T1000 (cell line): ENCODE measurements around the gene SLC5A9.
"Not testable (repeated sequence)": the region's sequence is repeated elsewhere in the genome, so short reads cannot be mapped to it uniquely, and the experiment has no call there.

Source experiments
- DNase-seq: peaks from one replicate; lab custom pipeline; 2025; ENCODE audit warnings: mixed read lengths; lab: John Stamatoyannopoulos, UW

SLC5A9 gene

DNA sequence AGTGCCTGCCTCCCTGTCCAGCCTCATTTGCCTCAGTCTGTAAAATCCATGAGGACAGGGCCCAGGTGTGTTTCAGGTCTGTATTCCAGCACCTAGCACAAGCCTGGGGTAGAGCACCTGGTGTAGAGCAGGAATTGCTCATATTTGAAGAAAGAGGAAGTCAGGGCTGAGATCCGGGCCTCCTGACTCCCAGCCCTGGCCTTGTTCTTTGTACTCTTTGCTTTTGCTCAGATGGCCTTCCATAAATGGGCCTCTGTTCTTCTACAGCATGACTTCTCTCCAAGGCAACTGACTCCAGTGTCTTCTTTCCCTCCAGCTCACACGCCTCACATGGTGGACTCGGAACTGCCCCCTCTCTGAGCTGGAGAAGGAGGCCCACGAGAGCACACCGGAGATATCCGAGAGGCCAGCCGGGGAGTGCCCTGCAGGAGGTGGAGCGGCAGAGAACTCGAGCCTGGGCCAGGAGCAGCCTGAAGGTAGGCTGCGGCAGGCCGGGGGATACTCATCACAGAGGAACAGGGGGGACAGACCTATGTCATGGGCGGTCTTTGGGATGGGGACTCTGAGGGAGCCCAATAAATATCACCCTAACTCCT lies 19.7 kb downstream of the SLC5A9 start:
- DNase-seq = no peak

DNA sequence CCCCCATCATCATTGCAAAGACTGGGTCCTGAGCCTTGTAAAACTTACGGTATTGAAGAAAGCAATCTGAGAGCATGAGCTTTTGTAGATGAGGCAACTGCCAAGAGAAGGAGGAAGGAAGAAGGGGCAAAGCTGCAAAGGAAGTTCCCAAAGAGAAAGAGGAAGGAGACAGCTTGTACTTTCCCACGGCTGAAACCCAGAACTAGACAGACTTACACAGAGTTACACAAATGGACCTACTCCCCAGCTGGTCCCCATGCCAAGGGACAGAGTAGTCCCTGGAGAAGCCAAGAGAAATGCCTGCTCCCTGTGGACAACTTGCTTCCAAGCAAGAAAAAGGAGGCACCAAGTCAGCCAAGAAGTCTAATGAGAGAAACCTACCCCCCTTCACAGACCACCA lies 22.6 kb downstream of the SLC5A9 start:
- DNase-seq = no peak

DNA sequence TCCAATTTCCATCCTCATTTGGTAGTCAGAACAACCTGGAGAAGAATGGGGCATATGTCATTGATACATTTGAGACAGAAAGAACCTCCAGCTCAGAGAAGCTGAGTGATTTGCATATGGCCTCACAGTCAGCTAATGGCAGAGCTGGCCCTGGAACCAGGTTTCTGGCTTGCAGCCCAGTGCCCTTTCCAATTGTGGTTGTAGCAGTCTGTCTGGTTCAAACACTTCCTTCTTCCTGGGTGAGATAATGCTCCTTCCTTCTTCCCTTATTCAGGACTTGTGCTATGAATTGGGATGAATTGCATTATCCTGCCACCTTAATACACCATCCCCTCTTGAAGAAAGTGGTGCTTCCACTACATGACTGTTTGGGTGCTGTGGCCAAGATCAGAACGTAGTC lies 24.2 kb downstream of the SLC5A9 start:
- DNase-seq = no peak

- DNase-seq = no peak
These were observed 25.8 kb downstream of the SLC5A9 start for GRCh38 chr1:48248356-48248755.

DNA sequence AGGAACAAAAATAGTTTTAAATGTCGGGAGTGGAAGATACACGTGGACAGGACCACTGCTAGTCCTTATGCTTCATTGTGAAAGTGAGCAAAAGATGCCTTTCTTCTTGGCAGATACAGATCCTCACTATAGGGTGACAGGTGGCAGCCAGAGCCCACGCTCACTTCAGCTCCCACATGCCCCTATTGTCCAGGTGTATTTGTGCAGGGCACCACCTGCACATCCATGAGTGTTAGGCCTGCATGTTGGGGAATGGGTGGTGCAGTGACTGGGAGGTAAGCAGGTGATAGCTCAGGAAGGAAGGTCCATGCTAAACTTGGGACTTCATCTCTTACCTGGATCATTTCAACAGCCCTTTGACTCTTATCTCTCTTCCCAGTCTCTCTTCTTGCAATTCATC lies 27.4 kb downstream of the SLC5A9 start:
- no peak for DNase-seq

DNA sequence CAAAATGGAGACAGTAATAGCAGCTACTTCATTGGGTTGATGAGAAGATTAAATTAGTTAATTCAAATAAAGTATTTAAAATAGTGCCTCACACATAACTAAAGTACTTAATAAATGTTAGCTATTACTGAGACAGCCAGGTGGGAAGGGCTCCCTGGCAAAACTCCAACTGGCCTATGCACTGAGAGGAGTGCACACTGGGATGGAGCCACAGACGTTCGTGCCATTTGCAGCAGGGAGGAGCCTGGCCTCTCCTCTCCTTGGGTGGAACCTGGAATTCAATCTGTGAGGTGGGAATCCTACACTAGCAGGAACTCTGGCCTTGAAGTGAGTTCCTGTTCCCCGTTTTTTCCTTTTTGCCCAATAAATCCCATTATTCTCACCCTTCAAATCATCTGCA lies 28.1 kb downstream of the SLC5A9 start:
- DNase-seq = no peak

DNA sequence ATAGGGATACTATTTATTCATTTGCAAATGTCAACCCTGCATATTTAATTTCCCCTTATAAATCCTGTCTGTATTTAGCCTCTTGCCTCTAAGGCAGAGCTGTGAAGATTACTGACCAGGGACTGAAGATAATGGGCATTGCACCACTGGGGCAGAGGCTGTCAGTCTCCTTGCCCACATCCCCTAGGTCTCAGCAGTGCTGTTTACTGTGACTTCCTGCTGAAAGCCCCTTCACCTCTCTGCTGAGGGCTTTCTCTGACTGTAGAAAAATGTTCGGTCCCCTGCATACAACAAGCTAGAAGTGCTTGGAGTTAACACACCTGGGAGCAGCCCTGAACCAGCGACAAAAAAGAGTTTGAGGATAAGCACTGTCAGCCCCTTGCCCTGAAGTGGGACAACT lies 28.8 kb downstream of the SLC5A9 start:
- DNase-seq = no peak

GRCh38 chr1:48251821-48252220 lies 29.3 kb downstream of the SLC5A9 start:
- no peak for DNase-seq

DNA sequence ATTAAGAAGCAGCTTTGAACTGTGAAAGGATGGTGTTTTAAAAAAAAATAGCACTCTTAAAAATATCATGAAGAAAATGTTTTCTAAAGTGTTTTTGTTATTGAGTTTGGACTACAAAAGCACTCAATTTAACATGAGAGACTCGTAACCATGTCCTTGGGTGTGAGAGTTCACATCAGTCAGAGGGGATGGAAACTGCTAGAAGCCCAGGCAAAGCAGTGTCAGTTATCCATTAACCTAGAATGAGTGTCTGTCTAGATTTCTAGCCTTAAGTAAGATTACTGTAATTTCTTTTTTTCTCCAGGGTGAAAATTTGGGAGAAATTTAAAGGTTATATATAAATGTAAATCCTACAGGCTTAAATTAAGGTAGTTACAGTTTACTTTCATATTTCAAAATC lies 31.7 kb downstream of the SLC5A9 start:
- no peak for DNase-seq

DNA sequence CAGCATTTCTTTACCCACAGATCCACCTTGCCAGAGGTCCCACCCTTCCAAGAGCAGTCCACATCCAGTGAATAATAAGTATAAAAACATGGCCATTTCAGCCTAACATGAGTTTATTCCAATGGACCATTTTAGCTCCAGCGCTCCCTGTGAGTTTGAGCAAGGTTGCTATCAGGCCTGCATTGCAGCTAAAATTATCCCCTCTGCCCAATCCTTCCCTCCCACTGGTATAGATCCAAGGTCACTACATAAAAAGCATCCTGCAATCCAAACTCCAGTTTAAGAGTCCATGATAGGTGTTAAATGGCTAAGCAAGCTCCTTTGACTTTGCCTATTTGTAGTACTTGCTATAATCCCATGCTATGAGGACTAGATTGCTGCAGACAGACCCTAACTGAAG lies 35.6 kb downstream of the SLC5A9 start:
- DNase-seq = no peak

DNA sequence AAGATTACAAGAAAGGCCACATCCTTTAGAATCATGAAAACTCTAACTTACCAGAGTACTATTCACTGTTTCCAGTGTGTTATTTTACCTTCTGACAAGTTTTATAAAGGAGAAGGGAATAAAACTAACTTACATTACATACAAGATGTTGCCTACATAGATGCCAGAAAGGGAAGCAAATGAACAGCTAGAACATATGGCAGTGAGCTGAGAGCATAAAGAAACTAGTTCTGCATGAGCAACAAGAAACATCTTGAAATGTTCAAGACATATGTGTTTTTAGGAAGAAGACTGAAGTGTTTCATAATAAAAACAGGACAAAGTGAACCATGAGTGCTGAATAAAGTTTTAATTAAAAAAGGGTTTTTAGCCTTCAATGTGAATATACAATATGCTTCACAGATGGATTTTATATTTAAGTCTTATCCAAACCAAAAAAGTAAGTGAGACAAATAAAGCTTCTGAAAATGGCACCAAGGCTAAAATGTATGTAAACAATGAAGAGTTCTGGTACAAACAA lies 39.4 kb downstream of the SLC5A9 start:
- DNase-seq = no peak

- no peak for DNase-seq
These were observed 40.5 kb downstream of the SLC5A9 start for GRCh38 chr1:48263041-48263440.

DNA sequence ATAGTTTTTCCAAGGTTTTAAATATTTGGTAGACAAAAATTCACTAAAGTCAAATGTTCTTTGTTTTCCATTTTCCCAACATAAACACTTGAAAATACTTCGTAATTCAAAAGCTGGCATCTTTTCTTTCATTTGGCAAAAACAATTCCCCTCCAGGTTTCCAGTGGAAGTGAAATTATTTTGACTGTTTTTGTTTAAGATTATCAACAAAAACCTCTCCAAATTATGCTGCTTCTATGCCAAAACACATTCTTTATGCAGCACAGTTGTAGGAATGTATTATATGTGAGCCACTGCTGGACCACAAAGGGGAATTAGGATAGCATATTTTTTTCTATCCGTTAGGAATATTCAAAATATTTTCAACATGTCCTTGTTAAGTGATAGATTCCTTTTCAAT lies 44.1 kb downstream of the SLC5A9 start:
- no peak for DNase-seq

DNA sequence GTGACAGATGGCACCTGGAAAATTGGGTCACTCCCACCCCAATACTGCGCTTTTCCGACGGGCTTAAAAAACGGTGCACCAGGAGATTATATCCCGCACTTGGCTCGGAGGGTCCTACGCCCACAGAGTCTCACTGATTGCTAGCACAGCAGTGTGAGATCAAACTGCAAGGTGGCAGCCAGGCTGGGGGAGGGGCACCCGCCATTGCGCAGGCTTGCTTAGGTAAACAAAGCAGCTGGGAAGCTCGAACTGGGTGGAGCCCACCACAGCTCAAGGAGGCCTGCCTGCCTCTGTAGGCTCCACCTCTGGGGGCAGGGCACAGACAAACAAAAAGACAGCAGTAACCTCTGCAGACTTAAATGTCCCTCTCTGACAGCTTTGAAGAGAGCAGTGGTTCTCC lies 54.9 kb downstream of the SLC5A9 start:
- DNase-seq = not testable (repeated sequence)

DNA sequence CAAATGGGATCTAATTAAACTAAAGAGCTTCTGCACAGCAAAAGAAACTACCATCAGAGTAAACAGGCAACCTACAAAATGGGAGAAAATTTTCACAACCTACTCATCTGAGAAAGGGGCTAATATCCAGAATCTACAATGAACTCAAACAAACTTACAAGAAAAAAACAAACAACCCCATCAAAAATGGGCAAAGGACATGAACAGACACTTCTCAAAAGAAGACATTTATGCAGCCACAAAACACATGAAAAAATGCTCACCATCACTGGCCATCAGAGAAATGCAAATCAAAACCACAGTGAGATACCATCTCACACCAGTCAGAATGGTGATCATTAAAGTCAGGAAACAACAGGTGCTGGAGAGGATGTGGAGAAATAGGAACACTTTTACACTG lies 59.8 kb downstream of the SLC5A9 start:
- DNase-seq = not testable (repeated sequence)

- DNase-seq = not testable (repeated sequence)
These were observed 62.3 kb downstream of the SLC5A9 start for GRCh38 chr1:48284696-48285420.

DNA sequence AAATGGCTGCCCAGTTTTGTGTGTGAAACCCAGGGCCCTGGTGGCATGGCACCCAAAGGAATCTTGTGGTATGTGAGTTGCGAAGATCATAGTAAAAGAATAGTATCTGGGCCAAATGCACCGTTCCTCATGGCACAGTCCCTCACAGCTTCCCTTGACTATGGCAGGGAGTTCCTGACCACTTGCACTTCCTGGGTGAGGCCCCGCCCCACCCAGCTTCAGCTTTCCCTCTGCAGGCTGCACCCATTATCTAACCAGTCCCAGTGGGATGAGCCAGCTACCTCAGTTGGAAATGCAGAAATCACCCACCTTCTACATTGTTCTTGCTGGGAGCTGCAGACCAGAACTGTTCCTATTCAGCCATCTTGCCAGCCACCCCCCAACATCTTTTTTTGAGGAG lies 63.0 kb downstream of the SLC5A9 start:
- DNase-seq = no peak

- DNase-seq = no peak
These were observed 68.9 kb downstream of the SLC5A9 start for GRCh38 chr1:48291421-48291820.

- DNase-seq = no peak
These were observed 70.2 kb downstream of the SLC5A9 start for GRCh38 chr1:48292706-48293105.

GRCh38 chr1:48294094-48294493 lies 71.6 kb downstream of the SLC5A9 start:
- not testable (repeated sequence) for DNase-seq

- DNase-seq = no peak
These were observed 72.1 kb downstream of the SLC5A9 start for GRCh38 chr1:48294656-48295055.
